HG02981 (cell line): ENCODE data around the gene OSTN.
"Not testable (repeated sequence)": the region's sequence is repeated elsewhere in the genome, so short reads cannot be mapped to it uniquely, and the experiment has no call there.

Source experiments
- ATAC-seq: cut with Tn5 transposase; IDR thresholded peaks from one replicate; pipeline ENCODE4 v1.9.1; 2021; ENCODE audit warnings: mild to moderate bottlenecking, moderate library complexity; ENCODE audit not compliant: unreplicated experiment

OSTN gene

GRCh38 chr3:191262650-191263049 is 63.6 kb downstream of the OSTN start:
- ATAC-seq = peak; percentile 56

- peak; percentile 91 for ATAC-seq
Observed at GRCh38 chr3:191263365-191263764, 64.3 kb downstream of the OSTN start.

GRCh38 chr3:191263850-191264249 is 64.8 kb downstream of the OSTN start:
- no peak for ATAC-seq

- no peak for ATAC-seq
Observed at GRCh38 chr3:191268737-191269136, 69.7 kb downstream of the OSTN start.

GRCh38 chr3:191269289-191270085 is 70.4 kb downstream of the OSTN start:
- ATAC-seq = peak; percentile 75

- ATAC-seq = not testable (repeated sequence)
Observed at GRCh38 chr3:191275244-191275643, 76.2 kb downstream of the OSTN start.

- ATAC-seq = no peak
Observed at GRCh38 chr3:191275751-191276150, 76.7 kb downstream of the OSTN start.

- ATAC-seq = no peak
Observed at GRCh38 chr3:191280111-191280510, 81.1 kb downstream of the OSTN start.

GRCh38 chr3:191280882-191281281 is 81.8 kb downstream of the OSTN start:
- no peak for ATAC-seq

- ATAC-seq = no peak
Observed at GRCh38 chr3:191282251-191283185, 83.5 kb downstream of the OSTN start.

- ATAC-seq = peak; percentile 73
Observed at GRCh38 chr3:191283400-191283799, 84.4 kb downstream of the OSTN start.

- peak; percentile 95 for ATAC-seq
Observed at GRCh38 chr3:191290311-191291025, 91.4 kb downstream of the OSTN start.

GRCh38 chr3:191292243-191293015 is 93.4 kb downstream of the OSTN start:
- ATAC-seq = no peak

- ATAC-seq = no peak
Observed at GRCh38 chr3:191294291-191294690, 95.2 kb downstream of the OSTN start.

GRCh38 chr3:191296041-191296541 is 97.0 kb downstream of the OSTN start:
- ATAC-seq = peak; percentile 85

- ATAC-seq = no peak
Observed at GRCh38 chr3:191298846-191299245, 99.8 kb downstream of the OSTN start.

GRCh38 chr3:191300422-191300821 is 101.4 kb downstream of the OSTN start:
- ATAC-seq = peak; percentile 15

- ATAC-seq = peak; percentile 79
Observed at GRCh38 chr3:191301017-191301416, 102.0 kb downstream of the OSTN start.

- no peak for ATAC-seq
Observed at GRCh38 chr3:191301782-191302411, 102.9 kb downstream of the OSTN start.

GRCh38 chr3:191302451-191302850 is 103.4 kb downstream of the OSTN start:
- ATAC-seq = no peak
